Left lung (tissue), 10 donors: Measurements from ENCODE around the gene OR5B2. TPM values are rescaled to one million over a fixed set of nuclear protein-coding genes. Genes with fewer than 3 reads are reported as not detected.

Source experiments
- ATAC-seq: fragments of 200-7000 bp; cut with Tn5 transposase; one replicate; pipeline ENCODE4 v1.9.1; 2020; ENCODE audit warnings: moderate library complexity
- DNase-seq, 4 donors: peaks; one replicate each; pipeline ENCODE4 v3.0.0-alpha.2; 2013 to 2020
- H3K27ac ChIP-seq, 2 donors: fragments of 200-600 bp; sonication (generic) in 1 of 2; one replicate each; pipeline versions ENCODE4 v1.5.0 to v1.8.0; 2020 to 2021
- H3K27me3 ChIP-seq, 2 donors: fragments of 200-600 bp; sonication (generic) in 1 of 2; one replicate each; pipeline versions ENCODE4 v1.5.0 to v1.8.0; 2020 to 2021
- H3K36me3 ChIP-seq, 2 donors: fragments of 200-600 bp; sonication (generic) in 1 of 2; one replicate each; pipeline versions ENCODE4 v1.5.0 to v1.8.0; 2020 to 2021
- H3K4me1 ChIP-seq, 2 donors: fragments of 200-600 bp; one replicate each; pipeline ENCODE4 v1.8.0; 2021
- H3K4me3 ChIP-seq, 2 donors: fragments of 200-600 bp; sonication (generic) in 1 of 2; one replicate each; pipeline versions ENCODE4 v1.5.0 to v1.8.0; 2020 to 2021; ENCODE audit warnings: mild to moderate bottlenecking in 1 of 2
- H3K9me3 ChIP-seq, 2 donors: fragments of 200-600 bp; sonication (generic) in 1 of 2; one replicate each; pipeline versions ENCODE4 v1.5.0 to v1.8.0; 2020 to 2021
- intact Hi-C, 2 donors: fragments of 100-400 bp; cut with DNase I; formaldehyde crosslinking; loops; one replicate each; pipeline versions ENCODE4 v1.11.2 to v1.14.2; 2022
- polyA plus RNA-seq, 6 donors: library from polyadenylated mRNA; unstranded; fragments of 120-200 nt; gene quantifications; one replicate each; pipeline ENCODE4 v1.2.1, GENCODE V29; 2013; ENCODE audit not compliant: insufficient read length in 6 of 6
- total RNA-seq, 2 donors: library from RNA; stranded (reverse); fragmentation: NEBNext Ultra II Directional; extraction: Animal tissue kit (Norgen Biotek cat#: 25700); gene quantifications; one replicate each; pipeline ENCODE4 v1.2.1, GENCODE V29; 2021
- TF ChIP-seq, protein P1 (sequence below), 2 donors: fragments of 200-600 bp; sonication (generic) in 1 of 2; IDR thresholded peaks; one replicate each; pipeline versions ENCODE4 v1.5.0 to v1.8.0; 2021; ENCODE audit warnings: antibody characterized with exemption in 2 of 2
- donor health status: DM: no; HTN: yes; CAD: no.
- donor health status: DM: no; HTN: no; CAD: no.

OR5B2 gene
- total and polyA plus RNA-seq, 8 donors = 0.09 TPM; not detected in 7

- TF ChIP-seq, protein P1, sequence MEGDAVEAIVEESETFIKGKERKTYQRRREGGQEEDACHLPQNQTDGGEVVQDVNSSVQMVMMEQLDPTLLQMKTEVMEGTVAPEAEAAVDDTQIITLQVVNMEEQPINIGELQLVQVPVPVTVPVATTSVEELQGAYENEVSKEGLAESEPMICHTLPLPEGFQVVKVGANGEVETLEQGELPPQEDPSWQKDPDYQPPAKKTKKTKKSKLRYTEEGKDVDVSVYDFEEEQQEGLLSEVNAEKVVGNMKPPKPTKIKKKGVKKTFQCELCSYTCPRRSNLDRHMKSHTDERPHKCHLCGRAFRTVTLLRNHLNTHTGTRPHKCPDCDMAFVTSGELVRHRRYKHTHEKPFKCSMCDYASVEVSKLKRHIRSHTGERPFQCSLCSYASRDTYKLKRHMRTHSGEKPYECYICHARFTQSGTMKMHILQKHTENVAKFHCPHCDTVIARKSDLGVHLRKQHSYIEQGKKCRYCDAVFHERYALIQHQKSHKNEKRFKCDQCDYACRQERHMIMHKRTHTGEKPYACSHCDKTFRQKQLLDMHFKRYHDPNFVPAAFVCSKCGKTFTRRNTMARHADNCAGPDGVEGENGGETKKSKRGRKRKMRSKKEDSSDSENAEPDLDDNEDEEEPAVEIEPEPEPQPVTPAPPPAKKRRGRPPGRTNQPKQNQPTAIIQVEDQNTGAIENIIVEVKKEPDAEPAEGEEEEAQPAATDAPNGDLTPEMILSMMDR (IDR thresholded peaks at IDR 0.05) = no peak
- DNase-seq (no peak), ATAC-seq (no peak)
- H3K4me1 ChIP-seq = no peaks in the 10 kb centered on the region
- H3K36me3 ChIP-seq = no peaks in the 10 kb centered on the region
- H3K9me3 ChIP-seq = peaks cover 0 to 48% of the 10 kb centered on the region in 2 donors
- intact Hi-C loops = no loop called here
- H3K4me3 ChIP-seq = no peak overlapping the region
- no peaks in the 10 kb centered on the region for H3K27me3 ChIP-seq
- H3K27ac ChIP-seq = no peak overlapping the region
These were observed 18.4 kb upstream of the OR5B2 start for GRCh38 chr11:58446294-58446693.

GRCh38 chr11:58444300-58444699 is 16.4 kb upstream of the OR5B2 start:
- H3K27me3 ChIP-seq = no peaks in the 10 kb centered on the region
- H3K36me3 ChIP-seq = no peaks in the 10 kb centered on the region
- intact Hi-C loops = no loop called here
- ATAC-seq = no peak
- DNase-seq = no peak
- H3K9me3 ChIP-seq = peaks cover 0 to 44% of the 10 kb centered on the region in 2 donors
- H3K4me3 ChIP-seq = no peak overlapping the region
- no peaks in the 10 kb centered on the region for H3K4me1 ChIP-seq
- TF ChIP-seq, protein P1 (IDR thresholded peaks at IDR 0.05) = no peak
- H3K27ac ChIP-seq = no peak overlapping the region

DNA sequence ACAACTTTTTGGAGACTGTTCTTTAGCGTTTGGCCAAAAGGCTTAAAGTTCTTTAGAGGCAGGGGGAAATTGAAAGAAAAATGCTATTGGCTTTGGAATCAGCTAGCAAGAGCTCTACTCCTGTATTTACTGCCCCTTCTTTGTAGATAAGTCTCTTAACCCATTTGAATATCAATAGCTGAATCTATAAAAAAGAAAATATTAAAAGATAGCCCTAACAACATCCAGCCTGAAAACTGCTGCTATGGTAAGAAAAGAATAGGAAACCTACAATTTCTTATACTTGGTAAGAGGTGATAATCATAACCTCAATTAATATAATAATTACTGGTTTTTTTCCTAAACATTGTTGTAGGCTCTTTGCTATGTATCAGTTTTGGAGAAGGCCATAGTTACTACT is 14.2 kb upstream of the OR5B2 start, which contains the start of gene OR5B12:
Gene OR5B12 (minus strand): TSS at position 101 of the 400 bp plus-strand sequence. CDS start 2,085 bp downstream, outside the sequence.
- TF ChIP-seq, protein P1 (IDR thresholded peaks at IDR 0.05) = no peak
- H3K27ac ChIP-seq = no peak within 1 kb of the TSS
- no peaks in the 10 kb centered on the region for H3K4me1 ChIP-seq
- no peak within 1 kb of the TSS for H3K4me3 ChIP-seq
- H3K27me3 ChIP-seq = no peaks in the 10 kb centered on the region
- peaks cover 0 to 38% of the 10 kb centered on the region in 2 donors for H3K9me3 ChIP-seq
- no peaks in the 10 kb centered on the region for H3K36me3 ChIP-seq
- ATAC-seq = no peak
- DNase-seq = no peak
- intact Hi-C loops = no loop called here

- ATAC-seq = no peak
- TF ChIP-seq, protein P1 (IDR thresholded peaks at IDR 0.05) = no peak
These were observed 10.6 kb upstream of the OR5B2 start for GRCh38 chr11:58438486-58438885.

DNA sequence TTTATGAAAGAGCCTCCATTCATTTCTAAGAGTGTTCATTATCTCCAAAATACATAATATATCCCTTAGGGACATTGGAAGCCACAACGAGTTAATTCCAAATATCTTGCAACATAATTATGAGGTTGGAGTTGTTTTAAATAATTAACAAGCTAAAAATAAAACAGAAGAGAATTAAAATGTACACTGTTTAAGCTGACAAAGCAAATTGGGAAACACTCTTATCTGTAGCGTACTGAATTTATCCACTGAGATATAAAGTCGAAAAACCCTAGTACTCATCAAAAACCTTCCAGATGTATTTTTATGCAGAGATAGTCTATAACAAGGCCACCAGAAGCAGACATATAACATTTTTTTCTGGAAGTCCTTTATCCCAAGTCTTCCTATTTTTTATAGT is 6.3 kb upstream of the OR5B2 start:
- DNase-seq (no peak), ATAC-seq (no peak)
- Histone ChIP-seq H3K36me3 (no peaks in the 10 kb centered on the region), H3K4me3 (no peak overlapping the region), H3K27ac (no peak overlapping the region), H3K27me3 (no peaks in the 10 kb centered on the region), H3K4me1 (no peaks in the 10 kb centered on the region), H3K9me3 (peaks cover 0 to 22% of the 10 kb centered on the region in 2 donors)
- TF ChIP-seq, protein P1 (IDR thresholded peaks at IDR 0.05) = no peak
- intact Hi-C loops = no loop called here

More at GRCh38 chr11:58438486-58438885, 10.6 kb upstream of the OR5B2 start:
- no peak overlapping the region for H3K27ac ChIP-seq
- no peaks in the 10 kb centered on the region for H3K27me3 ChIP-seq
- intact Hi-C loops = no loop called here
- H3K4me1 ChIP-seq = no peaks in the 10 kb centered on the region
- peaks cover 0 to 22% of the 10 kb centered on the region in 2 donors for H3K9me3 ChIP-seq
- H3K4me3 ChIP-seq = no peak overlapping the region
- no peak for DNase-seq
- no peaks in the 10 kb centered on the region for H3K36me3 ChIP-seq
